Renal cortex interstitium (tissue), 15 donors: ENCODE measurements around the gene DNAAF9. TPM values are rescaled to one million over a fixed set of nuclear protein-coding genes. Genes with fewer than 3 reads are reported as not detected.
"Not testable (repeated sequence)": the region's sequence is repeated elsewhere in the genome, so short reads cannot be mapped to it uniquely, and the experiment has no call there.

ENCODE experiments used
- DNase-seq, 11 donors: peaks; one replicate each; pipeline ENCODE4 v3.0.0-alpha.2; 2013; ENCODE audit warnings: low read depth in 9 of 11, low spot score in 4 of 11; ENCODE audit errors: extremely low read depth in 1 of 11
- long read RNA-seq, 16 experiments: transcript quantifications; one replicate each; lab custom pipeline, GENCODE V29; 2026
- polyA plus RNA-seq, 3 donors: library from polyadenylated mRNA; unstranded; fragments of 120-200 nt; gene quantifications; one replicate each; pipeline ENCODE4 v1.2.1, GENCODE V29; 2013; ENCODE audit not compliant: insufficient read length in 3 of 3

Gene DNAAF9
- 10 to 100 TPM; 25.4 to 37.5 (median 29.8) TPM for polyA plus RNA-seq
- long read RNA-seq, donor 1, result 0 reads
- long read RNA-seq, donor 2, result 0 reads
- long read RNA-seq, donor 3, result 0 reads
- long read RNA-seq, donor 4, result 0 reads
- long read RNA-seq, donor 5, full-length matches to known transcripts, result 2 of 2 reads
- long read RNA-seq, donor 5, partial matches to known transcripts, result 0 of 2 reads
- long read RNA-seq, donor 5, other reads (novel, unspliced or antisense), result 0 of 2 reads
- long read RNA-seq, donor 6, result 0 reads
- long read RNA-seq, donor 7, full-length matches to known transcripts, result 1 of 1 reads
- long read RNA-seq, donor 7, partial matches to known transcripts, result 0 of 1 reads
- long read RNA-seq, donor 7, other reads (novel, unspliced or antisense), result 0 of 1 reads
- long read RNA-seq, donor 8, full-length matches to known transcripts, result 1 of 50 reads
- long read RNA-seq, donor 8, partial matches to known transcripts, result 49 of 50 reads
- long read RNA-seq, donor 8, other reads (novel, unspliced or antisense), result 0 of 50 reads
- long read RNA-seq, donor 9, result 0 reads
- long read RNA-seq, donor 10, result 0 reads
- long read RNA-seq, donor 11, result 0 reads
- long read RNA-seq, donor 12, result 0 reads
- long read RNA-seq, donor 13, full-length matches to known transcripts, result 1 of 1 reads
- long read RNA-seq, donor 13, partial matches to known transcripts, result 0 of 1 reads
- long read RNA-seq, donor 13, other reads (novel, unspliced or antisense), result 0 of 1 reads
- long read RNA-seq, donor 14, result 0 reads
- long read RNA-seq, donor 15, partial matches to known transcripts, result 8 of 8 reads
- long read RNA-seq, donor 15, other reads (novel, unspliced or antisense), result 0 of 8 reads
- long read RNA-seq, donor 16, full-length matches to known transcripts, result 2 of 9 reads
- long read RNA-seq, donor 16, partial matches to known transcripts, result 7 of 9 reads
- long read RNA-seq, donor 16, other reads (novel, unspliced or antisense), result 0 of 9 reads

- DNase-seq, result peak in 6 of 11 donors; percentile 27 to 54 (median 47)
Measured at GRCh38 chr20:3407040-3407770, at the start of gene DNAAF9. Gene DNAAF9, minus strand, starts transcription at chr20:3407669. Its CDS starts 112 bp downstream, at chr20:3407557.

- no peak for DNase-seq
Measured at GRCh38 chr20:3456648-3457047, 49.2 kb upstream of the DNAAF9 start.

- DNase-seq, result peak in 1 of 11 donors; percentile 28
Measured at GRCh38 chr20:3454831-3455230, 47.4 kb upstream of the DNAAF9 start.

- DNase-seq, result no peak
Measured at GRCh38 chr20:3452690-3453089, 45.2 kb upstream of the DNAAF9 start.

- no peak for DNase-seq
Measured at GRCh38 chr20:3452136-3452535, 44.7 kb upstream of the DNAAF9 start.

- no peak for DNase-seq
Measured at GRCh38 chr20:3449319-3449718, 41.9 kb upstream of the DNAAF9 start.

- DNase-seq, result no peak
Measured at GRCh38 chr20:3447321-3447720, 39.9 kb upstream of the DNAAF9 start.

- peak in 1 of 11 donors; percentile 37 for DNase-seq
Measured at GRCh38 chr20:3446779-3447178, 39.3 kb upstream of the DNAAF9 start.

- peak in 1 of 11 donors; percentile 18 for DNase-seq
Measured at GRCh38 chr20:3436864-3437574, 29.6 kb upstream of the DNAAF9 start.

- DNase-seq, result no peak
Measured at GRCh38 chr20:3434232-3434631, 26.8 kb upstream of the DNAAF9 start.

- no peak for DNase-seq
Measured at GRCh38 chr20:3433744-3434143, 26.3 kb upstream of the DNAAF9 start.

- no peak for DNase-seq
Measured at GRCh38 chr20:3432844-3433243, 25.4 kb upstream of the DNAAF9 start.

- DNase-seq, result no peak
Measured at GRCh38 chr20:3431109-3431508, 23.6 kb upstream of the DNAAF9 start.

- DNase-seq, result no peak
Measured at GRCh38 chr20:3430376-3431069, 23.1 kb upstream of the DNAAF9 start.

- DNase-seq, result not testable (repeated sequence)
Measured at GRCh38 chr20:3426766-3427165, 19.3 kb upstream of the DNAAF9 start.

GRCh38 chr20:3423126-3423525 is 15.7 kb upstream of the DNAAF9 start:
- DNase-seq, result no peak

- no peak for DNase-seq
Measured at GRCh38 chr20:3421985-3422384, 14.5 kb upstream of the DNAAF9 start.

- no peak for DNase-seq
Measured at GRCh38 chr20:3420211-3420707, 12.8 kb upstream of the DNAAF9 start.
